AG09319 (cell line): Measurements from ENCODE around the gene SLC37A1.

Experiments
- DNase-seq: peaks from one replicate; pipeline ENCODE4 v3.0.0-alpha.2; 2010; ENCODE audit warnings: low read depth; ENCODE audit errors: extremely low read depth
- CTCF ChIP-seq: IDR thresholded peaks from 2 replicates; pipeline ENCODE4 v1.5.1; 2011; ENCODE audit warnings: low read depth, mild to moderate bottlenecking, inconsistent platforms, low read length, moderate library complexity

SLC37A1 gene

GRCh38 chr21:42518215-42518614, 4.6 kb downstream of the SLC37A1 start:
- no peak for DNase-seq
- no peak for TF ChIP-seq CTCF

- TF ChIP-seq CTCF, result no peak
Observed at GRCh38 chr21:42518626-42519025, 5.0 kb downstream of the SLC37A1 start.

GRCh38 chr21:42520628-42521253, 7.1 kb downstream of the SLC37A1 start:
- no peak for TF ChIP-seq CTCF
- no peak for DNase-seq

More at GRCh38 chr21:42518626-42519025, 5.0 kb downstream of the SLC37A1 start:
- DNase-seq, result no peak

DNA sequence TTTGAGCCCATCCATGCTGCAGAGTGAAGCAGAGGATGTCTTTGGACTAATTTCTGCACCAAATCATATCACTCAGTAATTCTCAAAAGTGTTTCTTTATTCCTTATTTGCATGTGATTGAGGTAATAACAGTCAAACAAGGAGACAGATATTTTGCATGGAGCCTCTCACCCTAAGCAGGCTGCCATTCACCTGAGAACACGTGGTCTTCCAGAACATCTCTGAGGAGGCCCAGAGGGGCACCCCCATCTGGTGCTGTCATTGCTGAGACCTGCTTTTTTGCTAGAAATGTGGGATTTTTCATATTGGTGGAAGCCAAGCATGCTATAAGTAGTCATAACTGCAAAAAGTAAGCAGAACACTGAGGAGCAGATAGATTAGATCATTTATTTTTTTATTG, 7.7 kb downstream of the SLC37A1 start:
- DNase-seq, result no peak
- TF ChIP-seq CTCF, result no peak

- no peak for DNase-seq
- TF ChIP-seq CTCF, result no peak
Observed at GRCh38 chr21:42521805-42522204, 8.2 kb downstream of the SLC37A1 start.

GRCh38 chr21:42522271-42522670, 8.6 kb downstream of the SLC37A1 start:
- DNase-seq, result no peak
- no peak for TF ChIP-seq CTCF

DNA sequence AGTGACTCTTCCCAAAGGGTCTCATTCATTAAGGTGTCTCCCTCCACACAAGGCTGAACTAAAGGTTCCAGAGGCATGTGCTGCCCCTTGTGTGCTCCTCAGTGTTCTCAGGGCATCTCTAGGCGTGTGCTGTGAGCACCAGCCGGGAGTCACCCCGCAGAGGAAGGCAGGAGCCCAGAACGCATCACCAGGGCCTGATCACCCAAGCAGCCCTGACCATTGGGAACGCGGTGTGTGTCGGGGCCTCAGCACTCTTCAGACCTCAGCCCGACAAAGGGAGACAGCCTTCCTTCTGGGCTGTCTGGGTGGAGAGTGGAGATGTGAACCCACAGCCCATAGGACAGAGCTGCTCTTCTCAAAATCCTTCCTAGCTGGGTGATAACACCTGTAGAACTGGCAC, 9.1 kb downstream of the SLC37A1 start:
- no peak for DNase-seq
- no peak for TF ChIP-seq CTCF
